Measurements from ENCODE around the gene SDCBP2. TPM values are rescaled to one million over a fixed set of nuclear protein-coding genes. Genes with fewer than 3 reads are reported as not detected.

The SDCBP2 gene
- total and polyA plus RNA-seq, 2 of the 13 experiments (the other 11 are each of a cell fraction or from before 2014, with no cell fraction given) = 1.2 to 2.4 TPM

DNA sequence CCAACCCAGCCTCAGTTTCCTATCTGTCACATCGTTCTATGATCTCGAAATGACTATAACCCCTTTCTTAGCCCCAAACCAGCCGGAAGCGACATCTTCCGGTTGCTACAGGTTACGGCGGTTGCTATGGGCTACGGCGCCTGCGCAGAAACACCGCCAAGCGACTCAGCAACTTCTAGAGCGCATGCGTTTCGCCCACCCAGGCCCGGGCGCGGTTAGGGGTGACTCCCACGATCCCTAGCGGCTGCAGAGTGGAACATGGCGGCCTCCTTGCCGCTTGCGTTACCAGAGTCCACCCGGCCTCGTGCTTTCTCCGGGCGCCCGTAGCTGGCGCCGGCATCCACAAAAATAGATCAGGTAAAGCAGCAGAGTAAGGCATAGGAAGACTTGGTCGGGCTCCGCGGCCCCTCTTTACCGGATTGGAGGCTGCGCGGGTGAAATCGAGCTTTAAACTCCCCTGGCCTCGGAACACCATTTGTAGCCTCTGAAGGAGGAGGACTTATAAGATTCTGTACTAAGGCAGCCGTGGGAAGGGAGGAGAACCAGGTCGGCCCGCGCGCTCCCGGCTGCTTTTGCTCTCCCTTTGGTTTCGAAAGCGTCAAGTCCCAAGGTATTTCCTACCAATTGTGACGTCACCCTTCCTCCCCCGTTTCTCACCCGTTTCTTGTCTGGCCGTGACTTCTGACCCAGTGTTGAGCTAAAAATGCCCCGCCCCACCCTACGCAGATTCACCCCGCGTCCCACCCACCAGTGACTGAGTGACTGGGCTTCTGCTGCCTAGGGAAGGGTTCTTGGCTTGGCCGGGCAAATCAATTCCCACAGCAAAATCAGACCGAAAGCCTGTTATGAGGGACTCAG lies 3.5 kb downstream of the SDCBP2 start (continued):
- peak; percentile 63 for TF ChIP-seq ZNF230 (CRISPR knock-in tag; IDR thresholded peaks at IDR 0.05)
- TF ChIP-seq TFDP2 (CRISPR knock-in tag; IDR thresholded peaks at IDR 0.05) = peak; percentile 88
- TF ChIP-seq E2F2 (CRISPR knock-in tag; IDR thresholded peaks at IDR 0.05; ENCODE audit: borderline replicate concordance) = peak; percentile 50; the same call in 1 of the 2 replicates
- TF ChIP-seq CCAR2 (optimal IDR thresholded peaks at IDR 0.05; ENCODE audit: low read depth, low read length) = no peak
- peak; percentile 99 for TF ChIP-seq PHF8 (CRISPR knock-in tag; IDR thresholded peaks at IDR 0.05)
- peak; percentile 78 for TF ChIP-seq XRCC5 (optimal IDR thresholded peaks at IDR 0.05; ENCODE audit: low read length)
- no peak for TF ChIP-seq ZNF530 (CRISPR knock-in tag; IDR thresholded peaks at IDR 0.05; ENCODE audit: low read depth)
- no peak for TF ChIP-seq NONO (IDR thresholded peaks at IDR 0.05)
- TF ChIP-seq NONO (CRISPR knock-in tag; conservative IDR thresholded peaks at IDR 0.05) = peak; percentile 89
- TF ChIP-seq ZNF18 (CRISPR knock-in tag; IDR thresholded peaks at IDR 0.05; ENCODE audit: insufficient replicate concordance) = peak; percentile 68
- TF ChIP-seq HOXA7 (CRISPR knock-in tag; IDR thresholded peaks at IDR 0.05) = no peak
- TF ChIP-seq MED13 (CRISPR knock-in tag; IDR thresholded peaks at IDR 0.05) = no peak; the same call in 1 of the 2 replicates
- TF ChIP-seq ZNF441 (CRISPR knock-in tag; IDR thresholded peaks at IDR 0.05; ENCODE audit: borderline replicate concordance) = peak; percentile 5; the same call in 1 of the 2 replicates
- peak; percentile 63 for TF ChIP-seq HNF4A (CRISPR knock-in tag; IDR thresholded peaks at IDR 0.05)
- peak; percentile 75; the same call in 1 of the 2 replicates for TF ChIP-seq GLI4 (CRISPR knock-in tag; IDR thresholded peaks at IDR 0.05; ENCODE audit: borderline replicate concordance)
- TF ChIP-seq ZNF260 (CRISPR knock-in tag; IDR thresholded peaks at IDR 0.05; ENCODE audit: borderline replicate concordance, low read depth) = no peak
- TF ChIP-seq ZNF251 (CRISPR knock-in tag; IDR thresholded peaks at IDR 0.05) = no peak
- TF ChIP-seq ZNF280B (CRISPR knock-in tag; IDR thresholded peaks at IDR 0.05; ENCODE audit: borderline replicate concordance) = peak; percentile 83; the same call in 1 of the 2 replicates
- TF ChIP-seq SRF (IDR thresholded peaks at IDR 0.05; ENCODE audit: low read depth, low read length) = no peak
- TF ChIP-seq, protein P1, sequence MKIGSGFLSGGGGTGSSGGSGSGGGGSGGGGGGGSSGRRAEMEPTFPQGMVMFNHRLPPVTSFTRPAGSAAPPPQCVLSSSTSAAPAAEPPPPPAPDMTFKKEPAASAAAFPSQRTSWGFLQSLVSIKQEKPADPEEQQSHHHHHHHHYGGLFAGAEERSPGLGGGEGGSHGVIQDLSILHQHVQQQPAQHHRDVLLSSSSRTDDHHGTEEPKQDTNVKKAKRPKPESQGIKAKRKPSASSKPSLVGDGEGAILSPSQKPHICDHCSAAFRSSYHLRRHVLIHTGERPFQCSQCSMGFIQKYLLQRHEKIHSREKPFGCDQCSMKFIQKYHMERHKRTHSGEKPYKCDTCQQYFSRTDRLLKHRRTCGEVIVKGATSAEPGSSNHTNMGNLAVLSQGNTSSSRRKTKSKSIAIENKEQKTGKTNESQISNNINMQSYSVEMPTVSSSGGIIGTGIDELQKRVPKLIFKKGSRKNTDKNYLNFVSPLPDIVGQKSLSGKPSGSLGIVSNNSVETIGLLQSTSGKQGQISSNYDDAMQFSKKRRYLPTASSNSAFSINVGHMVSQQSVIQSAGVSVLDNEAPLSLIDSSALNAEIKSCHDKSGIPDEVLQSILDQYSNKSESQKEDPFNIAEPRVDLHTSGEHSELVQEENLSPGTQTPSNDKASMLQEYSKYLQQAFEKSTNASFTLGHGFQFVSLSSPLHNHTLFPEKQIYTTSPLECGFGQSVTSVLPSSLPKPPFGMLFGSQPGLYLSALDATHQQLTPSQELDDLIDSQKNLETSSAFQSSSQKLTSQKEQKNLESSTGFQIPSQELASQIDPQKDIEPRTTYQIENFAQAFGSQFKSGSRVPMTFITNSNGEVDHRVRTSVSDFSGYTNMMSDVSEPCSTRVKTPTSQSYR (CRISPR knock-in tag; IDR thresholded peaks at IDR 0.05; ENCODE audit: borderline replicate concordance) = peak; percentile 12; the same call in 1 of the 2 replicates
- TF ChIP-seq ATF1 (CRISPR knock-in tag; IDR thresholded peaks at IDR 0.05) = peak; percentile 94
